ENCODE results near the gene SCTR. TPM values are rescaled to one million over a fixed set of nuclear protein-coding genes. Genes with fewer than 3 reads are reported as not detected.

The SCTR gene
- total and polyA plus RNA-seq, 2 donors (not counting 1 experiment from before 2014, with no cell fraction given), result not detected

- H3K27ac Mint-ChIP-seq, result no peak overlapping the region
- H3K27me3 Mint-ChIP-seq, result peaks cover 42% of the 10 kb centered on the region
- H3K4me3 Mint-ChIP-seq, result no peak overlapping the region
- ChIA-PET POLR2A (no interaction called here), CTCF (no interaction called here)
- DNase-seq (no peak), ATAC-seq (ENCODE audit: low read depth) (no peak)
- Histone ChIP-seq H3K9ac (ENCODE audit: low read length) (no peak overlapping the region), H3K27ac (ENCODE audit: low read length in 2 of 2) (no peak overlapping the region), H2AFZ (ENCODE audit: insufficient read depth, low read depth, low read length, poor library complexity, severe bottlenecking) (no peak overlapping the region), H3K9me3 (ENCODE audit: control extremely low read depth in 1 of 3, control insufficient read depth in 2 of 3, insufficient read depth in 1 of 3, low read length in 2 of 3) (no peaks in the 10 kb centered on the region), H3K79me2 (ENCODE audit: control insufficient read depth, insufficient read depth, low read length) (no peaks in the 10 kb centered on the region), H3K4me2 (replicated peaks; ENCODE audit: low read depth, low read length, poor library complexity, severe bottlenecking) (no peak overlapping the region), H3K4me3 (ENCODE audit: control extremely low read depth in 1 of 5, extremely low read depth in 1 of 5, insufficient read depth in 1 of 5, low read depth in 2 of 5, low read length in 4 of 5) (no peak overlapping the region), H3K4me1 (ENCODE audit: control insufficient read depth in 2 of 2, insufficient read depth in 2 of 2, low read length in 2 of 2) (no peaks in the 10 kb centered on the region), H3K36me3 (replicated peaks in 1 of 2; ENCODE audit: control extremely low read depth in 1 of 2, control insufficient read depth in 1 of 2, extremely low read depth in 1 of 2, insufficient read depth in 2 of 2, low read length in 1 of 2) (no peaks in the 10 kb centered on the region), H4K20me1 (ENCODE audit: control insufficient read depth, insufficient read depth, low read length, poor library complexity, severe bottlenecking) (no peaks in the 10 kb centered on the region), H3K27me3 (replicated peaks in 1 of 4; ENCODE audit: control extremely low read depth in 1 of 4, control insufficient read depth in 3 of 4, insufficient read depth in 4 of 4, low read length in 3 of 4) (peaks cover 0 to 7% (median 2%) of the 10 kb centered on the region in 4 experiments)
- no peak for TF ChIP-seq CTCF (IDR thresholded peaks at IDR 0.05)
- TF ChIP-seq EZH2 (IDR thresholded peaks at IDR 0.05; ENCODE audit: borderline replicate concordance, insufficient read depth, low read depth, low read length, poor library complexity, severe bottlenecking), result no peak
- WGBS (ENCODE audit: insufficient coverage), result 75% methylated on average over 1 of the region's 1 CpG
- no peaks in the 10 kb centered on the region for H3K4me1 Mint-ChIP-seq
- intact Hi-C loops (cut with micrococcal nuclease), result no loop called here
- H3K9me3 Mint-ChIP-seq (ENCODE audit: insufficient read depth), result no peaks in the 10 kb centered on the region
Observed at GRCh38 chr2:119512946-119513345, 11.3 kb downstream of the SCTR start.

- ATAC-seq (ENCODE audit: low read depth), result no peak
- Histone ChIP-seq H3K36me3 (replicated peaks in 1 of 2; ENCODE audit: control extremely low read depth in 1 of 2, control insufficient read depth in 1 of 2, extremely low read depth in 1 of 2, insufficient read depth in 2 of 2, low read length in 1 of 2) (no peaks in the 10 kb centered on the region), H3K4me2 (replicated peaks; ENCODE audit: low read depth, low read length, poor library complexity, severe bottlenecking) (no peak overlapping the region), H4K20me1 (ENCODE audit: control insufficient read depth, insufficient read depth, low read length, poor library complexity, severe bottlenecking) (no peaks in the 10 kb centered on the region), H3K4me3 (ENCODE audit: control extremely low read depth in 1 of 5, extremely low read depth in 1 of 5, insufficient read depth in 1 of 5, low read depth in 2 of 5, low read length in 4 of 5) (no peak overlapping the region), H2AFZ (ENCODE audit: insufficient read depth, low read depth, low read length, poor library complexity, severe bottlenecking) (no peak overlapping the region), H3K9ac (ENCODE audit: low read length) (no peak overlapping the region), H3K27ac (ENCODE audit: low read length in 2 of 2) (no peak overlapping the region), H3K9me3 (ENCODE audit: control extremely low read depth in 1 of 3, control insufficient read depth in 2 of 3, insufficient read depth in 1 of 3, low read length in 2 of 3) (no peaks in the 10 kb centered on the region), H3K27me3 (replicated peaks in 1 of 4; ENCODE audit: control extremely low read depth in 1 of 4, control insufficient read depth in 3 of 4, insufficient read depth in 4 of 4, low read length in 3 of 4) (peaks cover 0 to 7% (median 2%) of the 10 kb centered on the region in 4 experiments), H3K4me1 (ENCODE audit: control insufficient read depth in 2 of 2, insufficient read depth in 2 of 2, low read length in 2 of 2) (no peaks in the 10 kb centered on the region), H3K79me2 (ENCODE audit: control insufficient read depth, insufficient read depth, low read length) (no peaks in the 10 kb centered on the region)
- WGBS (ENCODE audit: insufficient coverage), result no CpG with 5 or more reads among the region's 3 CpGs
- ChIA-PET CTCF (no interaction called here), POLR2A (no interaction called here)
- intact Hi-C loops (cut with micrococcal nuclease), result no loop called here
- TF ChIP-seq EZH2 (IDR thresholded peaks at IDR 0.05; ENCODE audit: borderline replicate concordance, insufficient read depth, low read depth, low read length, poor library complexity, severe bottlenecking) (no peak), CTCF (IDR thresholded peaks at IDR 0.05) (no peak)
- no peak overlapping the region for H3K27ac Mint-ChIP-seq
- DNase-seq, result no peak
- no peaks in the 10 kb centered on the region for H3K9me3 Mint-ChIP-seq (ENCODE audit: insufficient read depth)
- H3K4me1 Mint-ChIP-seq, result no peaks in the 10 kb centered on the region
- peaks cover 38% of the 10 kb centered on the region for H3K27me3 Mint-ChIP-seq
- no peak overlapping the region for H3K4me3 Mint-ChIP-seq
Observed at GRCh38 chr2:119511989-119512388, 12.3 kb downstream of the SCTR start.
